GM12878 (cell line): ENCODE results near the gene GPR146. TPM values are rescaled to one million over a fixed set of nuclear protein-coding genes. Genes with fewer than 3 reads are reported as not detected.

ENCODE experiments used
- ATAC-seq: fragments of 200-7000 bp; cut with Tn5 transposase; 3 replicates; pipeline ENCODE4 v1.9.1; 2020; ENCODE audit warnings: mild to moderate bottlenecking, moderate library complexity
- Bru-seq: library from RNA; stranded (reverse); fragments of 400-500 nt; gene quantifications from one replicate; lab custom pipeline; 2021; lab: Mats Ljungman, UMichigan
- BruChase-seq, 2 experiments: library from RNA; stranded (reverse); fragments of 400-500 nt; gene quantifications; one replicate each; lab custom pipeline; 2021; lab: Mats Ljungman, UMichigan
- BruUV-seq: library from RNA; stranded (reverse); fragments of 400-500 nt; replicated peaks from 2 replicates; lab custom pipeline; 2021; lab: Mats Ljungman, UMichigan
- CTCF ChIA-PET: fragments of 300-600 bp; sonication (Branson Sonifier 250); formaldehyde crosslinking; extraction: SDS; loops from one replicate; lab custom pipeline; 2021; ENCODE audit warnings: inconsistent platforms; lab: Yijun Ruan, JAX
- POLR2A ChIA-PET: fragments of 350-600 bp; formaldehyde crosslinking; extraction: SDS; loops from one replicate; lab custom pipeline; 2021; ENCODE audit warnings: inconsistent platforms; lab: Charles Lee
- RAD21 ChIA-PET: fragments of 300-600 bp; sonication (Branson Sonifier 250); formaldehyde crosslinking; loops from one replicate; lab custom pipeline; 2023; ENCODE audit warnings: antibody characterized with exemption; ENCODE audit not compliant: unreplicated experiment; lab: Charles Lee
- SMC1A ChIA-PET: fragments of 300-600 bp; sonication (Branson Sonifier 250); formaldehyde crosslinking; loops from one replicate; lab custom pipeline; 2023; ENCODE audit not compliant: unreplicated experiment, uncharacterized antibody; lab: Charles Lee
- DNase-seq: peaks from one replicate; pipeline ENCODE4 v3.0.0-alpha.2; 2011; ENCODE audit warnings: low read depth, low spot score
- FAIRE-seq: peaks from 3 replicates; lab custom pipeline; 2011; peaks lifted over from hg19 to GRCh38; lab: Jason Lieb, UNC
- H2AFZ ChIP-seq: 2 replicates; pipeline ENCODE4 v1.6.0; 2011; ENCODE audit warnings: low read depth, low read length, control low read depth; ENCODE audit not compliant: control insufficient read depth
- H3K27ac ChIP-seq: 2 replicates; pipeline ENCODE4 v1.5.1; 2011; ENCODE audit warnings: control low read depth; ENCODE audit not compliant: control insufficient read depth, insufficient read depth
- H3K27me3 ChIP-seq, 2 experiments: replicated peaks in 1 of 2; 2 replicates each; pipeline versions ENCODE4 v1.6.0 to v1.6.1; 2011; ENCODE audit warnings: low read length in 1 of 2; ENCODE audit not compliant: control insufficient read depth in 2 of 2, insufficient read depth in 2 of 2
- H3K36me3 ChIP-seq, 2 experiments: 2 replicates each; pipeline ENCODE4 v1.5.1; 2011; ENCODE audit warnings: low read length in 1 of 2; ENCODE audit not compliant: control insufficient read depth in 2 of 2, insufficient read depth in 2 of 2
- H3K4me1 ChIP-seq: 2 replicates; pipeline ENCODE4 v1.6.1; 2011; ENCODE audit warnings: mild to moderate bottlenecking, low read length, moderate library complexity, mixed read lengths; ENCODE audit not compliant: control insufficient read depth, insufficient read depth
- H3K4me2 ChIP-seq: 2 replicates; pipeline ENCODE4 v1.6.0; 2011; ENCODE audit warnings: control low read depth; ENCODE audit not compliant: control insufficient read depth, insufficient read depth
- H3K4me3 ChIP-seq: fragments of 200-600 bp; sonication (generic); 2 replicates; pipeline ENCODE4 v1.5.1; 2016
- H3K79me2 ChIP-seq: 2 replicates; pipeline ENCODE4 v1.6.0; 2011; ENCODE audit warnings: low read length; ENCODE audit not compliant: control insufficient read depth, insufficient read depth
- H3K9ac ChIP-seq: 2 replicates; pipeline ENCODE4 v1.8.0; 2011; ENCODE audit warnings: low read length, control low read depth, mixed read lengths; ENCODE audit not compliant: control insufficient read depth, insufficient read depth
- H3K9me3 ChIP-seq: replicated peaks from 3 replicates; pipeline ENCODE4 v1.5.1; 2011; ENCODE audit warnings: mild to moderate bottlenecking, low read length; ENCODE audit not compliant: control insufficient read depth, insufficient read depth
- H4K20me1 ChIP-seq: 2 replicates; pipeline ENCODE4 v1.6.0; 2011; ENCODE audit not compliant: control insufficient read depth, insufficient read depth
- BHLHE40 ChIP-seq, 2 experiments: fragments of 450-650 bp in 1 of 2; IDR thresholded peaks; 2 replicates each; pipeline ENCODE4 v1.6.1; 2011 to 2017; ENCODE audit warnings: low read depth in 2 of 2, borderline replicate concordance in 1 of 2, improper control_type of control experiment in 1 of 2, low read length in 1 of 2, mild to moderate bottlenecking in 1 of 2
- CEBPB ChIP-seq, 2 experiments: fragments of 150-350 bp in 1 of 2; IDR thresholded peaks; 2 replicates each; pipeline ENCODE4 v1.6.1; 2012 to 2014; ENCODE audit warnings: low read depth in 2 of 2, low read length in 2 of 2, borderline replicate concordance in 1 of 2, inconsistent platforms in 1 of 2
- CEBPZ ChIP-seq: fragments of 150-350 bp; IDR thresholded peaks from 2 replicates; pipeline ENCODE4 v1.6.1; 2016; ENCODE audit warnings: low read depth, low read length
- EZH2 ChIP-seq: IDR thresholded peaks from 2 replicates; pipeline ENCODE4 v1.6.1; 2012; ENCODE audit warnings: low read depth, mild to moderate bottlenecking, control low read depth, inconsistent platforms, low read length, borderline replicate concordance; ENCODE audit not compliant: control insufficient read depth
- FOXK2 ChIP-seq: fragments of 450-650 bp; IDR thresholded peaks from 2 replicates; pipeline ENCODE4 v1.6.1; 2017; ENCODE audit warnings: mild to moderate bottlenecking, moderate library complexity
- RBBP5 ChIP-seq: fragments of 200-600 bp; sonication (generic); conservative IDR thresholded peaks from 2 replicates; pipeline ENCODE4 v1.6.1; 2016
- WGBS: methylation state at CpG from one replicate; pipeline ENCODE4 v1.1.6; 2016; ENCODE audit warnings: low lambda C conversion rate; ENCODE audit not compliant: insufficient replicate concordance, insufficient coverage; ENCODE audit errors: missing lambda C conversion rate; 5-methylcytosine and 5-hydroxymethylcytosine counted together
- in situ Hi-C: fragments of 300-500 bp; cut with MboI; formaldehyde crosslinking; loops from 9 replicates; pipeline ENCODE4 v1.14.3; 2018; ENCODE audit warnings: mixed read lengths
- intact Hi-C: fragments of 100-400 bp; cut with micrococcal nuclease; formaldehyde crosslinking; loops from one replicate; pipeline ENCODE4 v1.14.2; 2022; ENCODE audit not compliant: unreplicated experiment
- long read RNA-seq, 2 experiments: library from polyadenylated mRNA; unstranded; transcript quantifications; one replicate each; pipeline ENCODE4 v2.0.0, GENCODE V29; 2019 to 2020
- polyA minus RNA-seq, 3 experiments: library from RNA; depleted of rRNA, polyadenylated mRNA; stranded (reverse); fragments of >200 nt; gene quantifications; 2 replicates each; pipeline ENCODE4 v1.2.3, GENCODE V29; 2011
- polyA plus RNA-seq, 11 experiments: library from polyadenylated mRNA; depleted of rRNA in 4 of 11; unstranded in 6 of 11; stranded (reverse) in 5 of 11; fragments of >200 nt; fragmentation: Nextera tagmentation in 4 of 11; fragmentation: Illumina TruSeq in 1 of 11; extraction: Ambion mirVana in 4 of 11; extraction: Trizol in 1 of 11; gene quantifications; 1 replicate in 1 of 11; 2 replicates in 10 of 11; pipeline versions ENCODE4 v1.2.1 to v1.2.3, GENCODE V29; 2011 to 2016; ENCODE audit warnings: inconsistent platforms in 2 of 11, missing spikeins in 2 of 11, low read depth in 1 of 11
- total RNA-seq, 4 experiments: library from RNA; depleted of rRNA in 3 of 4; stranded (reverse); fragments of >200 nt in 3 of 4; fragmentation: Illumina TruSeq in 1 of 4; extraction: Trizol in 1 of 4; gene quantifications; 2 replicates each; pipeline versions ENCODE4 v1.2.1 to v1.2.3, GENCODE V29; 2013 to 2021
- TF ChIP-seq, protein P1 (sequence below): fragments of 450-650 bp; IDR thresholded peaks from 2 replicates; pipeline ENCODE4 v1.6.1; 2014; ENCODE audit warnings: mild to moderate bottlenecking
- TF ChIP-seq, protein P2 (sequence below): IDR thresholded peaks from 2 replicates; pipeline ENCODE4 v1.6.1; 2011; ENCODE audit warnings: borderline replicate concordance, low read depth, mild to moderate bottlenecking, moderate library complexity, low read length; ENCODE audit not compliant: insufficient read depth, poor library complexity, severe bottlenecking

GPR146 gene, protein sequence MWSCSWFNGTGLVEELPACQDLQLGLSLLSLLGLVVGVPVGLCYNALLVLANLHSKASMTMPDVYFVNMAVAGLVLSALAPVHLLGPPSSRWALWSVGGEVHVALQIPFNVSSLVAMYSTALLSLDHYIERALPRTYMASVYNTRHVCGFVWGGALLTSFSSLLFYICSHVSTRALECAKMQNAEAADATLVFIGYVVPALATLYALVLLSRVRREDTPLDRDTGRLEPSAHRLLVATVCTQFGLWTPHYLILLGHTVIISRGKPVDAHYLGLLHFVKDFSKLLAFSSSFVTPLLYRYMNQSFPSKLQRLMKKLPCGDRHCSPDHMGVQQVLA
- total RNA-seq (2013; cell fraction: nucleolus; rRNA removed): 30.0 and 31.5 TPM in 2 replicates
- total RNA-seq (2014; rRNA removed): 0.65 and 0.68 TPM in 2 replicates
- 0.36 and 0.92 TPM in 2 replicates for total RNA-seq (2014; rRNA removed; fragmentation: Illumina TruSeq; extraction: Trizol)
- 0.51 and 1.1 TPM in 2 replicates for total RNA-seq (2021)
- 3.5 TPM for polyA plus RNA-seq (2011; ENCODE audit: low read depth)
- polyA plus RNA-seq (2011; rRNA removed): 9.0 and 12.0 TPM in 2 replicates
- polyA plus RNA-seq (2011; cell fraction: cytosol; rRNA removed): 12.9 and 14.2 TPM in 2 replicates
- 18.1 and 26.9 TPM in 2 replicates for polyA plus RNA-seq (2011; cell fraction: nucleus; rRNA removed)
- 5.0 and 11.4 TPM in 2 replicates for polyA plus RNA-seq (2012)
- 0.19 TPM in 1 of 2 replicates, not detected in the other for polyA plus RNA-seq (2014; fragmentation: Illumina TruSeq; extraction: Trizol)
- not detected for polyA plus RNA-seq (2014; fragmentation: Nextera tagmentation; extraction: Ambion mirVana)
- polyA plus RNA-seq (2014; rRNA removed): 0.50 and 0.80 TPM in 2 replicates
- 1 to 10 TPM in 1 of 2 experiments, under 1 TPM in 1; 0.56 to 1.0 TPM for polyA plus RNA-seq (2016; fragmentation: Nextera tagmentation; extraction: Ambion mirVana)
- 11.6 and 21.0 TPM in 2 replicates for polyA minus RNA-seq (2011; rRNA and poly(A)+ RNA removed)
- polyA minus RNA-seq (2011; cell fraction: cytosol; rRNA and poly(A)+ RNA removed): 2.2 and 3.7 TPM in 2 replicates
- polyA minus RNA-seq (2011; cell fraction: nucleus; rRNA and poly(A)+ RNA removed): 6.0 and 13.7 TPM in 2 replicates
- Bru-seq, nascent RNA: percentile 57 among the genes with signal in this experiment
- percentile 48 among the genes with signal in this experiment for BruChase-seq, experiment 1, labeled RNA remaining after a 6-hour chase
- BruChase-seq, experiment 2, labeled RNA remaining after a 2-hour chase: percentile 65 among the genes with signal in this experiment
- long read RNA-seq, experiment 1: 0 reads
- long read RNA-seq, experiment 2, partial matches to known transcripts: 0 of 2 reads
- long read RNA-seq, experiment 2, other reads (novel, unspliced or antisense): 1 of 2 reads

DNA sequence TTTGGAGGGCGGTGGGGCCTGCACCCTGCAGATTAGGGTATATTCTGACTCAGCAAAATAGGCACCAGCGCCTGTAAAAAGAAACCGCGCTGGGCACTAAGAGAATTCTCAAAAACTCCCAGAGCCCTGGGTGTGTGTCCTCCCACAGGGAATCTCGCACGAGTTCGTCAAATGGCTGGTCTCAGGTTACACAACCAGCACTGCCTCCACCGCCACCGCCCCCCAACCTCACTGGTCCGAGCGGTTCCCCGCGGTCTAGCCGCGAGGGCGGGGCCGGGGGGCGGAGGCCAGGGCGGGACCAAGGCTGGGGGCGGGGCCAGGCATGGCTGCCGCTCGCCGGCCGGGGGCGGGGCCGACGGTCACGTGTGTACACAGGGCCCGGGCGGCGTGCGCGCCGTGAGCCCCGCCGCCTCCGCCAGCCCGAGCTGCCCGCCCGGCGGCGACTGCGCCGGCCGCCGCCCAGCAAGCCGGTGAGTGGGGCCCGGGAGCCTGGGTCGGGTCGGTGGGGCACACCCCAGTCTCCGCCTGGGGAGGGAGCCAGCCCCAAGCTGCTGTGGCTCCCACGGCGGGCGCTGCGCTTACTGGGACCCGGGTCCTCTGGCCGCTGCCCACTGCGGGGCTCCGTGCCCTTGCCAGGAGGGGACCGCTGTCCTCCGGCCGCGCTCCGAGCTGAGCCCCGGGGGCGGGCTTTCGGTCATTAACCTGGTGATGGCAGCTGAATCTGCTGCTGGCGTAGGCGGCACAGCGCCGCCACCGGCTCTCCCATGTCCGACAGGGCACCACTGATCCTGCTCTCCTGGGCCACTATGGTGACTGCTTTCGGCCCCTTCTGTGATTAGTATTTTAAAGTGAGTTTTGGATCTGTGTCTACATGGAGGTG, at the start of gene GPR146:
GPR146 (plus strand) TSS at position 358 of the 880 bp plus-strand sequence. CDS start 12,970 bp downstream, outside the sequence.
- H3K79me2 ChIP-seq: no peaks in the 10 kb centered on the region; the same call in 1 of the 2 replicates
- DNase-seq (no peak), ATAC-seq (peak; percentile 98), FAIRE-seq (peak; percentile 92)
- peaks cover 14% of the 10 kb centered on the region for H3K4me1 ChIP-seq
- under 1% methylated on average over 58 of the region's 74 CpGs for WGBS
- in situ Hi-C loops: no loop called here
- H3K27ac ChIP-seq: peak within 1 kb of the TSS; percentile 68
- no TSS peak for BruUV-seq
- peak within 1 kb of the TSS; percentile 45 for H3K9ac ChIP-seq
- ChIA-PET SMC1A (interaction anchor here (0.8 to 3.1 kb wide), 7 partner anchors 14 to 132 kb away, joined by 3 to 18 read pairs (median 4); no protein-coding TSS in a partner anchor), CTCF (interaction anchor here (0.9 to 5.0 kb wide), 7 partner anchors 15 to 132 kb away, joined by 3 to 36 read pairs (median 6); no protein-coding TSS in a partner anchor), RAD21 (interaction anchor here (1.0 to 3.3 kb wide), 6 partner anchors 17 to 134 kb away, joined by 3 to 15 read pairs (median 6); no protein-coding TSS in a partner anchor), POLR2A (interaction anchor here (0.6 to 4.3 kb wide), 8 partner anchors 13 to 70 kb away, joined by 3 to 21 read pairs (median 5); no protein-coding TSS in a partner anchor)
- peak within 1 kb of the TSS; percentile 60; the same call in 1 of the 2 replicates for H3K4me3 ChIP-seq
- peak within 1 kb of the TSS; percentile 88 for H3K4me2 ChIP-seq
- no peaks in the 10 kb centered on the region; a peak in 1 of 4 replicates for H3K36me3 ChIP-seq
- intact Hi-C loops: loop anchor here (1.0 kb wide), 2 partner anchors 16 to 18 kb away; no protein-coding TSS in a partner anchor
- H4K20me1 ChIP-seq: no peaks in the 10 kb centered on the region
- H2AFZ ChIP-seq: peak within 1 kb of the TSS; percentile 43
- H3K27me3 ChIP-seq: no peaks in the 10 kb centered on the region
- H3K9me3 ChIP-seq: no peaks in the 10 kb centered on the region
- TF ChIP-seq CEBPB (IDR thresholded peaks at IDR 0.05; ENCODE audit: borderline replicate concordance in 1 of 2, low read depth in 2 of 2, low read length in 2 of 2) (no peak), EZH2 (no peak), CEBPZ (no peak), RBBP5 (no peak), BHLHE40 (IDR thresholded peaks at IDR 0.05; ENCODE audit: borderline replicate concordance in 1 of 2, low read depth in 2 of 2, low read length in 1 of 2) (peak; percentile 84 to 90), FOXK2 (no peak)
- TF ChIP-seq, protein P1, sequence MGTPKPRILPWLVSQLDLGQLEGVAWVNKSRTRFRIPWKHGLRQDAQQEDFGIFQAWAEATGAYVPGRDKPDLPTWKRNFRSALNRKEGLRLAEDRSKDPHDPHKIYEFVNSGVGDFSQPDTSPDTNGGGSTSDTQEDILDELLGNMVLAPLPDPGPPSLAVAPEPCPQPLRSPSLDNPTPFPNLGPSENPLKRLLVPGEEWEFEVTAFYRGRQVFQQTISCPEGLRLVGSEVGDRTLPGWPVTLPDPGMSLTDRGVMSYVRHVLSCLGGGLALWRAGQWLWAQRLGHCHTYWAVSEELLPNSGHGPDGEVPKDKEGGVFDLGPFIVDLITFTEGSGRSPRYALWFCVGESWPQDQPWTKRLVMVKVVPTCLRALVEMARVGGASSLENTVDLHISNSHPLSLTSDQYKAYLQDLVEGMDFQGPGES: no peak
- TF ChIP-seq, protein P2, sequence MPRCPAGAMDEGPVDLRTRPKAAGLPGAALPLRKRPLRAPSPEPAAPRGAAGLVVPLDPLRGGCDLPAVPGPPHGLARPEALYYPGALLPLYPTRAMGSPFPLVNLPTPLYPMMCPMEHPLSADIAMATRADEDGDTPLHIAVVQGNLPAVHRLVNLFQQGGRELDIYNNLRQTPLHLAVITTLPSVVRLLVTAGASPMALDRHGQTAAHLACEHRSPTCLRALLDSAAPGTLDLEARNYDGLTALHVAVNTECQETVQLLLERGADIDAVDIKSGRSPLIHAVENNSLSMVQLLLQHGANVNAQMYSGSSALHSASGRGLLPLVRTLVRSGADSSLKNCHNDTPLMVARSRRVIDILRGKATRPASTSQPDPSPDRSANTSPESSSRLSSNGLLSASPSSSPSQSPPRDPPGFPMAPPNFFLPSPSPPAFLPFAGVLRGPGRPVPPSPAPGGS: peak; percentile 32
